DND-41 (cell line): ENCODE results near the gene ECHDC3.

Experiments
- ATAC-seq: fragments of 200-7000 bp; cut with Tn5 transposase; 3 replicates; pipeline ENCODE4 v1.9.1; 2021; ENCODE audit warnings: low read depth; ENCODE audit not compliant: insufficient read depth
- DNase-seq: peaks from one replicate; pipeline ENCODE4 v3.0.0-alpha.2; 2020
- H2AFZ ChIP-seq: 2 replicates; pipeline ENCODE4 v1.6.0; 2012; ENCODE audit warnings: low read depth, low read length
- H3K27ac ChIP-seq: 2 replicates; pipeline ENCODE4 v1.5.1; 2012; ENCODE audit warnings: low read length, inconsistent platforms
- H3K27me3 ChIP-seq: fragments of 200-600 bp; sonication (generic); 2 replicates; pipeline ENCODE4 v1.6.0; 2012; ENCODE audit warnings: low read length, mild to moderate bottlenecking, inconsistent platforms; ENCODE audit not compliant: insufficient read depth, poor library complexity
- H3K36me3 ChIP-seq: 2 replicates; pipeline ENCODE4 v1.5.1; 2012; ENCODE audit warnings: low read length, inconsistent platforms; ENCODE audit not compliant: insufficient read depth
- H3K4me1 ChIP-seq: 2 replicates; pipeline ENCODE4 v1.5.1; 2012; ENCODE audit warnings: mild to moderate bottlenecking, low read length; ENCODE audit not compliant: insufficient read depth
- H3K4me2 ChIP-seq: 2 replicates; pipeline ENCODE4 v1.6.0; 2012; ENCODE audit warnings: mild to moderate bottlenecking, moderate library complexity, low read length, inconsistent platforms; ENCODE audit not compliant: insufficient read depth
- H3K4me3 ChIP-seq, 2 experiments: fragments of 200-600 bp in 1 of 2; shearing (Covaris generic) in 1 of 2; 2 replicates each; pipeline ENCODE4 v1.5.1; 2012 to 2016; ENCODE audit warnings: inconsistent platforms in 2 of 2, low read length in 2 of 2, mild to moderate bottlenecking in 2 of 2, low read depth in 1 of 2, moderate library complexity in 1 of 2
- H3K79me2 ChIP-seq: 2 replicates; pipeline ENCODE4 v1.6.0; 2012; ENCODE audit warnings: low read length, inconsistent platforms; ENCODE audit not compliant: insufficient read depth
- H3K9ac ChIP-seq: 2 replicates; pipeline ENCODE4 v1.6.0; 2012; ENCODE audit warnings: low read depth, mild to moderate bottlenecking, inconsistent platforms, low read length, moderate library complexity
- H3K9me3 ChIP-seq: 2 replicates; pipeline ENCODE4 v1.5.1; 2012; ENCODE audit warnings: low read length, moderate library complexity, mild to moderate bottlenecking, inconsistent platforms; ENCODE audit not compliant: insufficient read depth, severe bottlenecking
- H4K20me1 ChIP-seq: 2 replicates; pipeline ENCODE4 v1.6.0; 2012; ENCODE audit warnings: low read length; ENCODE audit not compliant: insufficient read depth
- EZH2 ChIP-seq: IDR thresholded peaks from 3 replicates; pipeline ENCODE4 v1.6.1; 2012; ENCODE audit warnings: borderline replicate concordance, low read depth, mild to moderate bottlenecking, moderate library complexity, low read length, inconsistent platforms; ENCODE audit not compliant: severe bottlenecking
- TF ChIP-seq, protein P1 (sequence below): IDR thresholded peaks from 2 replicates; pipeline ENCODE4 v1.5.1; 2012; ENCODE audit warnings: borderline replicate concordance, low read length, moderate library complexity, mild to moderate bottlenecking; ENCODE audit not compliant: poor library complexity, severe bottlenecking; ENCODE audit errors: extremely low read depth

ECHDC3 gene

DNA sequence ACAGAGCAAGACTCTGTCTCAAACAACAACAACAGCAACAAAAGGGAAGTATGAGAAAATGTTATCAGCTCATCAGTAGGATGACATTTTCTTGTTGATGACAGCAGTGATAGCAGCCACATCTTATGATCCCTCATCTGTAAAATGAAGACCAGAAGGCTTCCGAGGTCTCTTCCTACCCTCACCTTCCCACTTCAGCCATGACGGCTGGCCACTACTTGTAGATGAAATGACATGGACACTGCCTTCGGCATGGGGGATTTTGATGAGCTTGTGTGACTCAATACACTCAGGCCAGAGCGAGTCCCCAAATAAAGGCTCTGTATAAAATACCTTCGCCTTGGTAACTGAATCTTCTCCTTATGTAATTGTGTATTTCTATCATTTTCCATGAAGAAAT lies 6.7 kb downstream of the ECHDC3 start:
- H3K9ac ChIP-seq = no peak overlapping the region
- H2AFZ ChIP-seq = no peak overlapping the region
- no peaks in the 10 kb centered on the region for H4K20me1 ChIP-seq
- no peak overlapping the region for H3K4me3 ChIP-seq
- no peak overlapping the region for H3K4me2 ChIP-seq
- no peaks in the 10 kb centered on the region for H3K27me3 ChIP-seq
- no peaks in the 10 kb centered on the region for H3K9me3 ChIP-seq
- no peaks in the 10 kb centered on the region for H3K36me3 ChIP-seq
- no peak overlapping the region for H3K27ac ChIP-seq
- H3K4me1 ChIP-seq = no peaks in the 10 kb centered on the region
- no peaks in the 10 kb centered on the region for H3K79me2 ChIP-seq
- TF ChIP-seq, protein P1, sequence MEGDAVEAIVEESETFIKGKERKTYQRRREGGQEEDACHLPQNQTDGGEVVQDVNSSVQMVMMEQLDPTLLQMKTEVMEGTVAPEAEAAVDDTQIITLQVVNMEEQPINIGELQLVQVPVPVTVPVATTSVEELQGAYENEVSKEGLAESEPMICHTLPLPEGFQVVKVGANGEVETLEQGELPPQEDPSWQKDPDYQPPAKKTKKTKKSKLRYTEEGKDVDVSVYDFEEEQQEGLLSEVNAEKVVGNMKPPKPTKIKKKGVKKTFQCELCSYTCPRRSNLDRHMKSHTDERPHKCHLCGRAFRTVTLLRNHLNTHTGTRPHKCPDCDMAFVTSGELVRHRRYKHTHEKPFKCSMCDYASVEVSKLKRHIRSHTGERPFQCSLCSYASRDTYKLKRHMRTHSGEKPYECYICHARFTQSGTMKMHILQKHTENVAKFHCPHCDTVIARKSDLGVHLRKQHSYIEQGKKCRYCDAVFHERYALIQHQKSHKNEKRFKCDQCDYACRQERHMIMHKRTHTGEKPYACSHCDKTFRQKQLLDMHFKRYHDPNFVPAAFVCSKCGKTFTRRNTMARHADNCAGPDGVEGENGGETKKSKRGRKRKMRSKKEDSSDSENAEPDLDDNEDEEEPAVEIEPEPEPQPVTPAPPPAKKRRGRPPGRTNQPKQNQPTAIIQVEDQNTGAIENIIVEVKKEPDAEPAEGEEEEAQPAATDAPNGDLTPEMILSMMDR = no peak
- TF ChIP-seq EZH2 = no peak
- DNase-seq = no peak
- no peak for ATAC-seq

GRCh38 chr10:11750420-11750819 lies 8.2 kb downstream of the ECHDC3 start:
- no peak overlapping the region for H3K4me2 ChIP-seq
- no peaks in the 10 kb centered on the region for H4K20me1 ChIP-seq
- no peak overlapping the region for H3K4me3 ChIP-seq
- H2AFZ ChIP-seq = no peak overlapping the region
- TF ChIP-seq, protein P1 = no peak
- TF ChIP-seq EZH2 = no peak
- no peak for DNase-seq
- H3K9me3 ChIP-seq = no peaks in the 10 kb centered on the region
- no peak overlapping the region for H3K27ac ChIP-seq
- H3K4me1 ChIP-seq = no peaks in the 10 kb centered on the region
- H3K27me3 ChIP-seq = no peaks in the 10 kb centered on the region
- H3K9ac ChIP-seq = no peak overlapping the region
- no peaks in the 10 kb centered on the region for H3K36me3 ChIP-seq
- ATAC-seq = no peak
- H3K79me2 ChIP-seq = no peaks in the 10 kb centered on the region

GRCh38 chr10:11754173-11754572 lies 12.0 kb downstream of the ECHDC3 start:
- Histone ChIP-seq H3K9me3 (no peaks in the 10 kb centered on the region), H3K79me2 (no peaks in the 10 kb centered on the region), H3K4me3 (no peak overlapping the region), H2AFZ (no peak overlapping the region), H3K9ac (no peak overlapping the region), H3K36me3 (no peaks in the 10 kb centered on the region), H4K20me1 (no peaks in the 10 kb centered on the region), H3K27me3 (no peaks in the 10 kb centered on the region), H3K4me2 (no peak overlapping the region), H3K4me1 (peaks cover 6% of the 10 kb centered on the region), H3K27ac (no peak overlapping the region)
- no peak for ATAC-seq
- DNase-seq = no peak
- TF ChIP-seq, protein P1 = no peak
- TF ChIP-seq EZH2 = no peak

DNA sequence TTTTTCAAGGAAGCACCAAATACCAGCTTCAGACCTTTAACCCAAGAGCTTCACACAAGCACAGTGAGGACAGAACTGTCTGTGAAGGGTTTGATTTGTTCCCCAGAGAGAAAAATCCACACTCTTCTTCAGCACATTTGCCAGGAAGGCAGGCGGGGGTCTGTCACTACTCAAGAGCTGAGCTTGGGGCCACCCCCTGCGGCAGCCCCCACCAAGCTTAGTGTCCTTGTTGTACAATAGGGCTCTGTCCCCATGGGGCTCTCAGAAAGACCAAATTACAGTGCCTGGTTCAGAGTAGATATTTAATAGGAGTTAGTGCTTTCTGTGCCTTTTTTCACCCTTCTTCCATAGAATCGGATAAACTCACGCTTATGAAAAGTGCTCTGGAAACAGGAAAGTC lies 12.4 kb downstream of the ECHDC3 start:
- Histone ChIP-seq H3K36me3 (no peaks in the 10 kb centered on the region), H3K4me2 (no peak overlapping the region), H4K20me1 (no peaks in the 10 kb centered on the region), H3K9me3 (no peaks in the 10 kb centered on the region), H3K27me3 (no peaks in the 10 kb centered on the region), H2AFZ (no peak overlapping the region), H3K9ac (no peak overlapping the region), H3K79me2 (no peaks in the 10 kb centered on the region), H3K4me1 (peaks cover 6% of the 10 kb centered on the region), H3K27ac (no peak overlapping the region), H3K4me3 (no peak overlapping the region)
- TF ChIP-seq, protein P1 = no peak
- no peak for TF ChIP-seq EZH2
- ATAC-seq (no peak), DNase-seq (no peak)
